ENCODE measurements around the gene C3.

The C3 gene

DNA sequence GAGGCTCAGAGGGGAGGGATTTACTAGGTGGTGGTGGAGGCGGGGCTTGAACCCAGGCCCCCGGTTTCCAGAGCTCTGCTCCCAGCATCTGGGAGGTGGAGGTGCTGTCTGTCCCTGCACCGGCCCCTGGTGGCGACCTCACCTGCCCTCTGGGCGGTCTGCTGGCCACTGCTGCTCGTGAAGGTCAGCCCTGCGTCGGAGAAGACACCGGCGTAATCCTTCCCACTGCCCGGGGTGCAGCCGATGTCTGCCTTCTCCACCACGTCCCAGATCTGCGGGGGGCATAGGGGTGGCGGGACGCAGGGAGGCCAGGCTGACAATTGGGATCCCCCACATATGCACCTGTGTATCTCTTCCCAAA, 12.8 kb downstream of the C3 start:
- H3K36me3 Mint-ChIP-seq (ENCODE audit: low read depth), result no peaks in the 10 kb centered on the region
- H3K27me3 Mint-ChIP-seq (ENCODE audit: low read depth), result peaks cover 38% of the 10 kb centered on the region
- H3K27ac Mint-ChIP-seq, result no peak overlapping the region
- no peaks in the 10 kb centered on the region for H3K9me3 Mint-ChIP-seq
- DNase-seq (ENCODE audit: low spot score), result no peak
- H3K4me3 Mint-ChIP-seq, result no peak overlapping the region
- peaks cover 4% of the 10 kb centered on the region for H3K4me1 Mint-ChIP-seq (ENCODE audit: low read depth)

DNA sequence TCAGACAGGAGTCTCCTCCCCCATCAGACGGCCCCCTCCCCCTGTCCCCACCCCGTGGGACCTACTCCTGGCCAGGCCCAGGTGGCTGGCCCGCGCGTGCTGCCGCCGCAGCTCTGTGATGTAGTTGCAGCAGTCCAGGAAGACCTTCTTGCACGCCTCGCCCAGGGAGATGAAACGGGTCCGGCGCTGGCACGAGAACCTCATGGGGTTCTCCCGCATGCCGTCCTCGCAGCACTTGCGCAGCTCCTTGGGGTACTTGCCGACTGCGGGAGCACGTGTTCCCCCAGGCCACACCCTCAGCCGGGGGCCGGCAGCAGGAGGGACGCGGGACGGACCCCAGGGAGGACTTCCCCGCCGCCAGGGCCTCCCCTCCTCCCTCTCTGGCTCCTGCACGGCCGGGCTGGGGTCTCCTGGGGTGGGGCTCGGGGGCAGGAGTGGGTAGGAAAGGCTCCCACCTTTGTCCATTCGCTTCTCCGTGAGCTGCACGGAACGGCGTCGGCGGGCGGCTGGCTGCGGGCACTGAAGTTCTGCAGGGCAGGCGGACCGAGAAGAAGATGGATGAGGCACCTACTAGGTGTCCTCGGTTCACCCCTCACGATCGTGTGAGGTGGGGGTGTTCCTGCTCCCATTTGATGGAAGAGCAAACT, 13.3 kb downstream of the C3 start:
- Mint-ChIP-seq H3K27me3 (ENCODE audit: low read depth) (peaks cover 38% of the 10 kb centered on the region), H3K27ac (no peak overlapping the region), H3K4me1 (ENCODE audit: low read depth) (peaks cover 4% of the 10 kb centered on the region), H3K36me3 (ENCODE audit: low read depth) (no peaks in the 10 kb centered on the region), H3K9me3 (no peaks in the 10 kb centered on the region), H3K4me3 (no peak overlapping the region)
- no peak for DNase-seq (ENCODE audit: low spot score)

DNA sequence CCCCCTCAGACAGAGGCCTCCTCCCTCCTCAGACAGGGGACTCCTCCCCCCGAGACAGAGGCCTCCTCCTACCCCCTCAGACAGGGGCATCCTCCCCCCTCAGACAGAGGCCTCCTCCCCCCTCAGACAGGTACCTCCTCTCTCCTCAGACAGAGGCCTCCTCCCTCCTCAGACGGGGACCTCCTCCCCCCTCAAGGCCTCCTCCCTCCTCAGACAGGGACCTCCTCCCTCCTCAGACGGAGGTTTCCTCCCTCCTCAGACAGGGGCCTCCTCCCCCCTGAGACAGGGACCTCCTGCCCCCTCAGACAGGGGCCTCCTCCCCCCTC, 13.9 kb downstream of the C3 start:
- Mint-ChIP-seq H3K4me3 (no peak overlapping the region), H3K27me3 (ENCODE audit: low read depth) (peaks cover 35% of the 10 kb centered on the region), H3K9me3 (no peaks in the 10 kb centered on the region), H3K36me3 (ENCODE audit: low read depth) (no peaks in the 10 kb centered on the region), H3K27ac (no peak overlapping the region), H3K4me1 (ENCODE audit: low read depth) (peaks cover 4% of the 10 kb centered on the region)
- DNase-seq (ENCODE audit: low spot score), result no peak

DNA sequence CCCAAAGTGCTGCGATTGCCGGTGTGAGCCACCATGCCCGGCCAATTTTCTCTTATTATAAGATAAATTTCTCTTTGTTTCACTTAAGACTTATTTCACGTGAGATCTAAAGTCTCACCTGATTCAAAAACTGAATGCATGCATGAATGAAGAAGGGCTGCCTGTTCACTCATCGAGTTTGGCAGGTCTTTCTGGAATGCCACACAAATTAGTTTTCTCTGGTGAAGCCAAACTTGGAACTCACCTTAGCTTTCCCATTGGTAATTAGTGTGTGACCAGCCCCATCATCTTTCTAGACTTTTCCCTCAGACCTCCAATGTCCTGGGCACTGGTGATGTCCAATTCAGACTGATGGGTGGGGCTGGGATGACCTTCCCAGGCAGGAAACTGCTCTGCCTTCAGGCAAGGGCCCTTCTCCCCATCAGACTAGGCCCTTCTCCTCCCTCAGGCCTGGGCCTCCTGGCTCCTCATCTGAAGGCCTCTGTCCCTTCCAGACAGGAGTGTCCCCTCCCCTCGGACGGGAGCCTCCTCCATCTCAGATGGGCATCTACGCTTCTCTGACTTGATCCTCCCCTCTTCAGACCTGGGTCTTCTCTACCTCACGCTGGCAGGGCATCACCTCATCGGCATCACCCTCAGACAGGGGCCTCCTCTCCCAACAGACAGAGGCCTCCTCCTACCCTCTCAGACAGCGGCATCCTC, 14.4 kb downstream of the C3 start:
- Mint-ChIP-seq H3K27me3 (ENCODE audit: low read depth) (peaks cover 30% of the 10 kb centered on the region), H3K4me3 (no peak overlapping the region), H3K4me1 (ENCODE audit: low read depth) (peaks cover 4% of the 10 kb centered on the region), H3K9me3 (no peaks in the 10 kb centered on the region), H3K27ac (no peak overlapping the region), H3K36me3 (ENCODE audit: low read depth) (no peaks in the 10 kb centered on the region)
- no peak for DNase-seq (ENCODE audit: low spot score)

DNA sequence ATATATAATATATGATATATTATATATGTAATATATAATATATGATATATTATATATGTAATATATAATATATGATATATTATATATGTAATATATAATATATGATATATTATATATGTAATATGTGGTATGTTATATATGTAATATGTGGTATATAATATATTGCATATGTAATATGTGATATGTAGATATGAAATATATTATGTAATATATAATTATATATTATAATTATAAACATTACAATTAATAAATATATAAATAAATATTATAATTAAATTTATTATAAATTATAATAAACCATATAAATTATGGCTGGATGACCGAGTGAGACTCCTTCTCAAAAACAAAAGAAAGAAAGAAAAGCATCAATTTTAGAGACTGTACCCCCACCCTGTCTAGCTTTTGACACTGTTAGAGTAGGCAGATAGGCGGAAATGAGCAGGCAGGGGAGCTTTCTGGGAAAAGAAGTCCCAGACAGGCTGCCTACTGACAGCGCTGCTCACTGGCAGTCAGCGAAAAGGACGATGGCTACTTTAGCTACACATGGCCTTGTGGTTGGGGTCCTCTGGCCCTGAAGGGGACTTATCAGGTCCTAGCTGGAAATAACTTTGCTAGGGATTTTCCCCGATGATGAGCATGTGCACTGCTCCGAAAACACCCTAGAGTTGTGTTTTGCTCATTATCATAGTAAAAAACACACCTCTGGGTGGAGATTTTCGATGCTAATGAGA, 19.7 kb downstream of the C3 start:
- Mint-ChIP-seq H3K4me1 (ENCODE audit: low read depth) (peaks cover 6% of the 10 kb centered on the region), H3K27me3 (ENCODE audit: low read depth) (no peaks in the 10 kb centered on the region), H3K27ac (no peak overlapping the region), H3K36me3 (ENCODE audit: low read depth) (no peaks in the 10 kb centered on the region), H3K4me3 (no peak overlapping the region), H3K9me3 (no peaks in the 10 kb centered on the region)
- DNase-seq (ENCODE audit: low spot score), result no peak

DNA sequence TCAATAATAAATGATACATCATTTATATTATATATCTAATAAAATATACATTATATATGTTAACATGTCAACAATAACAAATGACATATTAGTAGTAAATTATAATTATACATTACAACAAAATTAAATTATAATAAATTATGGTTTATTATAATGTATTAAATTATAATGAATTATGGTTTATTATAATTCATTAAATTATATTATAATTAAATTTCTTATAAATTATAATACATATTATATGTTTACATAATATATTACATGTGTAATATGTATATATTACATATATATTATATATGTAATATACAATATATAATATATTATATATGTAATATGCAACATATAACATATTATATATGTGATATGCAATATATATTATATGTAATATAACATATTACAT, 20.5 kb downstream of the C3 start:
- H3K27ac Mint-ChIP-seq, result no peak overlapping the region
- H3K4me3 Mint-ChIP-seq, result no peak overlapping the region
- no peaks in the 10 kb centered on the region for H3K36me3 Mint-ChIP-seq (ENCODE audit: low read depth)
- no peaks in the 10 kb centered on the region for H3K27me3 Mint-ChIP-seq (ENCODE audit: low read depth)
- H3K9me3 Mint-ChIP-seq, result no peaks in the 10 kb centered on the region
- H3K4me1 Mint-ChIP-seq (ENCODE audit: low read depth), result peaks cover 6% of the 10 kb centered on the region
- DNase-seq (ENCODE audit: low spot score), result no peak

DNA sequence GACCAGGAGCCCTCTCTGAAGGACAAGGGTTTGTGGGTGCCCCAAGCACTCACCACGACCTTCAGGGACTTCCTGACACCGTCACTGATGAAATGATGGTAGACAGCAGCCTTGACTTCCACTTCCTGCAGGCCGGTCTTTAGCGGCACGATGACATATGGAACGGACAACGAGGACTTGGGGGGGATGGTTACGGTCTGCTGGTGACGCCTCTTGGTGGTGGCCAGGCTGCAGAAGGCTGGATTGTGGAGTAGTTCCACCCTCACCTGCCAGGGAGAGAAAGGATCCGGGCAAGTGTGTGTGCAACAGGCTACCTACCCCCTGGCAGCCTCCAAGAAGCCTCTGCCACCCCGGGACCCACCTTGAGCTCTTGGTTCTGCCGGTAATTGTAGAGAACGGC, 23.2 kb downstream of the C3 start:
- Mint-ChIP-seq H3K9me3 (no peaks in the 10 kb centered on the region), H3K36me3 (ENCODE audit: low read depth) (no peaks in the 10 kb centered on the region), H3K4me3 (no peak overlapping the region), H3K27me3 (ENCODE audit: low read depth) (no peaks in the 10 kb centered on the region), H3K27ac (no peak overlapping the region), H3K4me1 (ENCODE audit: low read depth) (peaks cover 6% of the 10 kb centered on the region)
- no peak for DNase-seq (ENCODE audit: low spot score)

DNA sequence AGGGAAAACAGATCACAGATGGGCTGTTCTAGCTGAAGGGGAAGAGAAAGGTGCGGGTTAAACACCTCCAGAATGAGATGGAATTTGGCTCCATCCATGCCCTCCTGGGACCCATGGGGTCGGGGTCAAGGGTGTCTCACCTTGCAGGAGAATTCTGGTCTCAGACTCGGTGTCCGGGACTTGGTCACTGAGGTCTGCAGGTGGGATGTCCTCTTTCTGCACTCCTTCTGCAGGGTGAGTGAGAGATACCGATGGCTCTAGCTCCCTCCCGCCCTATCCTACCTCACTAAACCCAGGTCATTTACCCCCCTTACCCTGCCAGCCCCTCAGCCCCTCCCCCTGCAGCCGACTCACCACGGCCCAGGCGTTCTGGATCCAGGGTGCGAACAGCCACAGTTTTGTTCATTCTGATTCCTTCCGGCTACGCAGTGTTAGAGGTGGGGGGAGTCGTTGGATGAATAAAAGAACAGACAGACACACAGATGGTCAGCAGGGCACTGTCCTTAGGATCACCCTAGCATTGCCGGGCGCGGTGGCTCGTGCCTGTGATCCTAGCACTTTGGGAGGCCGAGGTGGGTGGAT, 24.1 kb downstream of the C3 start:
- peaks cover 6% of the 10 kb centered on the region for H3K4me1 Mint-ChIP-seq (ENCODE audit: low read depth)
- no peaks in the 10 kb centered on the region for H3K36me3 Mint-ChIP-seq (ENCODE audit: low read depth)
- no peak for DNase-seq (ENCODE audit: low spot score)
- H3K27me3 Mint-ChIP-seq (ENCODE audit: low read depth), result no peaks in the 10 kb centered on the region
- no peak overlapping the region for H3K4me3 Mint-ChIP-seq
- H3K27ac Mint-ChIP-seq, result no peak overlapping the region
- H3K9me3 Mint-ChIP-seq, result no peaks in the 10 kb centered on the region

DNA sequence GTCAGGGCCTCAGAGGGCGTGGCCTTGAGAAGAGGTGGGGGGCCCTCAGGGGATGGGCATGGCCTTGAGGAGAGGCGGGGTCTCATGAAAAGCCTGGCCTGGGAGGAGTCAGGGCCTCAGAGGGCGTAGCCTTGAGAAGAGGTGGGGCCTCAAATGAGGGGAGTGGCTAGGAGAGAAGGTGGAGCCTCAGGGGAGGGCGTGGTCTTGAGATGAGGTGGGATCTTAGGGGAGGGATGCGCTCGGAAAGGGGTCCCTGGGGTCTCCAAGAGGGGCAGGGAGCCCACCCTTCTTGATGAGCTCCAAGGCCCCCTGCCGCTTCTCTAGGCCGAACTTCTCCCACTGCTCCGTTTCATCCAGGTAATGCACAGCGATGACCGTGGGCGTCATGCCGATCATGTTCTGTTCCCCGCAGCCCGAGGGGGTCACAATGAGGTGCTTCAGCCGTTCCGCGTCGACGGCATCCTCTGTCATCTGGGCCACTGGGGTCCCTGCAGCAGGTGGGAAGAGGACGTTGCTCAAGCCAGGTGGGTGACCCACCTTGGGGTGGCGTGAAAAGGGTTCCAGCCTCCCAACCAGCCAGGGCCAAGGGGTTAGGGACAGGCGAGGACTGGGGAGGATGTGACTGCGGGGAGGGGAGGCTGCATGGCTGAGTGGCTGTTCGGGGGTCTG, 26.2 kb downstream of the C3 start:
- no peak for DNase-seq (ENCODE audit: low spot score)
- no peak overlapping the region for H3K4me3 Mint-ChIP-seq
- H3K27me3 Mint-ChIP-seq (ENCODE audit: low read depth), result no peaks in the 10 kb centered on the region
- H3K4me1 Mint-ChIP-seq (ENCODE audit: low read depth), result peaks cover 6% of the 10 kb centered on the region
- H3K27ac Mint-ChIP-seq, result no peak overlapping the region
- no peaks in the 10 kb centered on the region for H3K36me3 Mint-ChIP-seq (ENCODE audit: low read depth)
- no peaks in the 10 kb centered on the region for H3K9me3 Mint-ChIP-seq

DNA sequence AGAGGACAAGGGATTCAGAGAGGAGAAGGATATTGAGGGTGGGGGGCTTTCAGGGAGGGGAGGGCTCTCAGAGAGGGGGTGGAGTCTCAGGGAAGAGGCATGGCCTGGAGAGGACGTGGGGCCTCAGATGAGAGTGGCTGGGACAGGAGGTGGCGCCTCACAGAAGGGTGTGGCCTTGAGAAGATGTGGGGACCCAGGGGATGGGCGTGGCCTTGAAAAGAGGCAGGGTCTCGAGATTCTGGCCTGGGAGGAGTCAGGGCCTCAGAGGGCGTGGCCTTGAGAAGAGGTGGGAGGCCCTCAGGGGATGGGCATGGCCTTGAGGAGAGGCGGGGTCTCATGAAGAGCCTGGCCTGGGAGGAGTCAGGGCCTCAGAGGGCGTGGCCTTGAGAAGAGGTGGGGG, 26.8 kb downstream of the C3 start:
- no peak for DNase-seq (ENCODE audit: low spot score)
- no peaks in the 10 kb centered on the region for H3K36me3 Mint-ChIP-seq (ENCODE audit: low read depth)
- no peak overlapping the region for H3K4me3 Mint-ChIP-seq
- no peaks in the 10 kb centered on the region for H3K27me3 Mint-ChIP-seq (ENCODE audit: low read depth)
- peak overlapping the region; percentile 41 for H3K27ac Mint-ChIP-seq
- H3K4me1 Mint-ChIP-seq (ENCODE audit: low read depth), result peaks cover 10% of the 10 kb centered on the region
- no peaks in the 10 kb centered on the region for H3K9me3 Mint-ChIP-seq

DNA sequence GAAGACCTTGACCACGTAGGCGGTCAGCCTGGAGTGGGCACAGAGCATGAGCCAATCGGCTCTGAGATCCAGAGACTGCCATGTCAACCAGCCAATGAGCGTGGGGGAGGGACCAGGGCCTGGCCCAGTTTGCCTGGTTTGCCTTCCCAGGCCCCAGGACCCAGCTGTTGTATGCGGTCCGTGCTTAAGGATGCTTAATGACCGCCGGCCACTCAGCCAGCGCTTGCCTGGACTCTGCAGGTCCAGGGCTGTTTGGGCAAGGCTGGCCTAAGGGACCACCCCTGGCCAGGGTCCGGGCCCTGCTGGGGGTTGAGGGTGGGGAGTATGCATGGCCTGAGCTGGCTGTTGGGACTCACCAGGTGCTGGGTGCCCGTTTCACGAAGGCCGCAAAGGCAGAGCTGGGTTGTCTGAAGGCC, 27.4 kb downstream of the C3 start:
- Mint-ChIP-seq H3K4me1 (ENCODE audit: low read depth) (peaks cover 12% of the 10 kb centered on the region), H3K9me3 (no peaks in the 10 kb centered on the region), H3K27ac (no peak overlapping the region), H3K36me3 (ENCODE audit: low read depth) (no peaks in the 10 kb centered on the region), H3K4me3 (no peak overlapping the region), H3K27me3 (ENCODE audit: low read depth) (no peaks in the 10 kb centered on the region)
- DNase-seq (ENCODE audit: low spot score), result no peak

DNA sequence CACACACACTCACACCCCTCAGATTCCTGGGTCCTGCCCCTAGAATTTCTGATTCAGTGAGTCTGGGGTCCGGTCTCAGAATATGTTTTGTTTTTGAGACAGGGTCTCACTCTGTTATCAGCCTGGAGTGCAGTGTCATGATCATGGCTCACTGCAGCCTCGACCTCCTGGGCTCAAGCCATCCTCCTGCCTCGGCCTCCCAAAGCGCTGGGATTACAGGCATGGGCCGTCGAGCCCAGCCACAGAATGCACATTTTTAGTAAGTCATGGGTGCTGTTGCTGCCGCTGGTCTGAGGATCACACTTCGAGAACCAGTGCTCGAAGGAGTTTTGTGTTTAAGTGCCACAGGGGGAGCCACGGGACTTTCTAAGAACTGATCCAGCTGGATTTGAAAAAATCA, 28.4 kb downstream of the C3 start:
- Mint-ChIP-seq H3K36me3 (ENCODE audit: low read depth) (no peaks in the 10 kb centered on the region), H3K4me3 (no peak overlapping the region), H3K9me3 (no peaks in the 10 kb centered on the region), H3K27ac (no peak overlapping the region), H3K4me1 (ENCODE audit: low read depth) (peaks cover 6% of the 10 kb centered on the region), H3K27me3 (ENCODE audit: low read depth) (no peaks in the 10 kb centered on the region)
- DNase-seq (ENCODE audit: low spot score), result no peak

DNA sequence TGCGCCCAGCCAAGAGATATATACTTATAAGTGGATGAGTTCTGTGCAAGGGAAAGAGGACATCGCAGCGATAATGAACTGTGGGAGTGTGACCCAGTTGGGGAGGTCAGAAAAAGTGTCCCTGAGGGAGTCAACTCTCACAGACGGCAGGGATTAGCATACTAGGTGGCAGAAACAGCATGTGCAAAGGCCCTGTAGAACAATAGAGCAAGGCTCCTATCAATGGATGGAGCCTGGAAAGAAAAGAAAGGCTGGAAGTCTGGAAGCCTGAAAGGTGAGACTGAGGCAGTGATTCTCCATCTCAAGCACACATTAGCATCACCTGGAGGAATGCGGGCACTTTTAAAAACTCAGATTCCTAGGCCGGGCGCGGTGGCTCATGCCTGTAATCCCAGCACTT, 29.1 kb downstream of the C3 start:
- no peaks in the 10 kb centered on the region for H3K9me3 Mint-ChIP-seq
- no peak overlapping the region for H3K27ac Mint-ChIP-seq
- no peak for DNase-seq (ENCODE audit: low spot score)
- H3K27me3 Mint-ChIP-seq (ENCODE audit: low read depth), result no peaks in the 10 kb centered on the region
- no peaks in the 10 kb centered on the region for H3K36me3 Mint-ChIP-seq (ENCODE audit: low read depth)
- H3K4me3 Mint-ChIP-seq, result no peak overlapping the region
- H3K4me1 Mint-ChIP-seq (ENCODE audit: low read depth), result peaks cover 5% of the 10 kb centered on the region

Data from T-helper 2 cell treated with Interferon-gamma antibody and Interleukin-4, amounts not matched to agents 5 μg/mL and 100 μg/mL, for 36 hours (primary cell).